Measurements from ENCODE around the gene PRKG1. TPM values are rescaled to one million over a fixed set of nuclear protein-coding genes. Genes with fewer than 3 reads are reported as not detected.

The PRKG1 gene
- total RNA-seq, 2 donors from 2014 or later = 1.3 to 2.7 TPM

DNA sequence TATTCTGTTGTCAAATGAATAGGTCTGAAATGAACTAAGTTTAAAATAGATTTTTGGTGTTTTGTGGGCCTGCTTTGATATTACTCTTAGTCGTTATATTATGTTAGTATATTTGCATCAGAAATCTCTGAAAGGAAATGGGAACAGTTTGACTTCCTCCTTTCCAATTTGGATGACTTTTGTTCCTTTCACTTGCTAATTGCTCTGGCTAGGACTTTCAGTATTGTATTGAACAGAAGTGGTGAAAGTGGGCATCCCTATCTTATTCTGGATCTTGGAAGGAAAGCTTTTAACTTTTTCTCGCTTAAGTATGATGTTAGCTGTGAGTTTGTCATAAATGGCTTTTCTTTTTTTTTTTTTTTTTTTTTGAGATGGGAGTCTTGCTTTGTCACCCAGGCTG, 966.2 kb downstream of the PRKG1 start:
- Mint-ChIP-seq H3K27ac (no peak overlapping the region), H3K27me3 (ENCODE audit: insufficient read depth) (no peaks in the 10 kb centered on the region)
- H3K27ac ChIP-seq (ENCODE audit: low read depth, low read length) = no peak overlapping the region

DNA sequence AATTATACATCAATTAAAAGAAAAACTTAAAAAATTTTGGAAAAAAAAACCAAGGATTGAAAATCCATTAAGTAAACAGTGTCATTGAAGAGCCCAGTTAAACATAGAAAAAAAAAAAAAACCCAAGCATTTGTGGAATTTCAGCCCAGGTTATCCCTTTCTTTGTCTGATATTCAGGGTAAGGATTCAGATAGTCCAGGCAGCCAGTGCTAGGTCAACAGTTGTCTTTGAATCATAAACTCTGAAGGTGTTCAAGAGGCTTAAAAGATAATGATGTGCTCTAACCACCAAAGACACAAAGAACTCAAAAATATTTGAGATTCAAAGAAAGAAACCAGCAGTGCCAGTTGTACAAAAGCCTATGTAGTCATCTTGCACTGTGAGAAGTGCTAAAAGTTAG, 969.5 kb downstream of the PRKG1 start:
- H3K4me1 Mint-ChIP-seq = peaks cover 3% of the 10 kb centered on the region
- no peaks in the 10 kb centered on the region for H3K36me3 ChIP-seq (ENCODE audit: control insufficient read depth, insufficient read depth, low read length)
- no peaks in the 10 kb centered on the region for H3K36me3 Mint-ChIP-seq (ENCODE audit: low read depth)
- TF ChIP-seq, protein P1, sequence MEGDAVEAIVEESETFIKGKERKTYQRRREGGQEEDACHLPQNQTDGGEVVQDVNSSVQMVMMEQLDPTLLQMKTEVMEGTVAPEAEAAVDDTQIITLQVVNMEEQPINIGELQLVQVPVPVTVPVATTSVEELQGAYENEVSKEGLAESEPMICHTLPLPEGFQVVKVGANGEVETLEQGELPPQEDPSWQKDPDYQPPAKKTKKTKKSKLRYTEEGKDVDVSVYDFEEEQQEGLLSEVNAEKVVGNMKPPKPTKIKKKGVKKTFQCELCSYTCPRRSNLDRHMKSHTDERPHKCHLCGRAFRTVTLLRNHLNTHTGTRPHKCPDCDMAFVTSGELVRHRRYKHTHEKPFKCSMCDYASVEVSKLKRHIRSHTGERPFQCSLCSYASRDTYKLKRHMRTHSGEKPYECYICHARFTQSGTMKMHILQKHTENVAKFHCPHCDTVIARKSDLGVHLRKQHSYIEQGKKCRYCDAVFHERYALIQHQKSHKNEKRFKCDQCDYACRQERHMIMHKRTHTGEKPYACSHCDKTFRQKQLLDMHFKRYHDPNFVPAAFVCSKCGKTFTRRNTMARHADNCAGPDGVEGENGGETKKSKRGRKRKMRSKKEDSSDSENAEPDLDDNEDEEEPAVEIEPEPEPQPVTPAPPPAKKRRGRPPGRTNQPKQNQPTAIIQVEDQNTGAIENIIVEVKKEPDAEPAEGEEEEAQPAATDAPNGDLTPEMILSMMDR (conservative IDR thresholded peaks at IDR 0.05) = no peak
- H3K4me3 Mint-ChIP-seq = no peak overlapping the region
- H3K9ac ChIP-seq (ENCODE audit: extremely low read depth, low read length, poor library complexity, severe bottlenecking) = no peak overlapping the region
- H3K9me3 ChIP-seq (ENCODE audit: control insufficient read depth, low read length) = no peaks in the 10 kb centered on the region
- peaks cover 20% of the 10 kb centered on the region for H3K9me3 Mint-ChIP-seq
- DNase-seq = no peak
- no peak overlapping the region for H3K4me3 ChIP-seq (ENCODE audit: low read length)
- H3K27ac ChIP-seq (ENCODE audit: low read depth, low read length) = no peak overlapping the region
- no peaks in the 10 kb centered on the region for H3K27me3 ChIP-seq (ENCODE audit: control insufficient read depth, insufficient read depth, low read length, poor library complexity, severe bottlenecking)
- no peak overlapping the region for H3K27ac Mint-ChIP-seq
- H3K27me3 Mint-ChIP-seq (ENCODE audit: insufficient read depth) = no peaks in the 10 kb centered on the region
- H3K4me1 ChIP-seq (ENCODE audit: control insufficient read depth, insufficient read depth, low read length) = peaks cover 4% of the 10 kb centered on the region

More for the DNA sequence above, 966.2 kb downstream of the PRKG1 start:
- Histone ChIP-seq H3K4me3 (ENCODE audit: low read length) (no peak overlapping the region), H3K27me3 (ENCODE audit: control insufficient read depth, insufficient read depth, low read length, poor library complexity, severe bottlenecking) (no peaks in the 10 kb centered on the region), H3K4me1 (ENCODE audit: control insufficient read depth, insufficient read depth, low read length) (peaks cover 4% of the 10 kb centered on the region), H3K36me3 (ENCODE audit: control insufficient read depth, insufficient read depth, low read length) (no peaks in the 10 kb centered on the region), H3K9me3 (ENCODE audit: control insufficient read depth, low read length) (no peaks in the 10 kb centered on the region), H3K9ac (ENCODE audit: extremely low read depth, low read length, poor library complexity, severe bottlenecking) (no peak overlapping the region)
- no peak for DNase-seq
- Mint-ChIP-seq H3K4me1 (peaks cover 3% of the 10 kb centered on the region), H3K36me3 (ENCODE audit: low read depth) (peaks cover 10% of the 10 kb centered on the region), H3K9me3 (peaks cover 37% of the 10 kb centered on the region), H3K4me3 (no peak overlapping the region)
- WGBS, 2 experiments (ENCODE audit: insufficient coverage in 1 of 2, insufficient read length in 1 of 2) = 76% methylated on average over 2 of the region's 2 CpGs; no CpG with 5 or more reads in 1 of the 2 experiments
- TF ChIP-seq, protein P1 (conservative IDR thresholded peaks at IDR 0.05) = no peak

DNA sequence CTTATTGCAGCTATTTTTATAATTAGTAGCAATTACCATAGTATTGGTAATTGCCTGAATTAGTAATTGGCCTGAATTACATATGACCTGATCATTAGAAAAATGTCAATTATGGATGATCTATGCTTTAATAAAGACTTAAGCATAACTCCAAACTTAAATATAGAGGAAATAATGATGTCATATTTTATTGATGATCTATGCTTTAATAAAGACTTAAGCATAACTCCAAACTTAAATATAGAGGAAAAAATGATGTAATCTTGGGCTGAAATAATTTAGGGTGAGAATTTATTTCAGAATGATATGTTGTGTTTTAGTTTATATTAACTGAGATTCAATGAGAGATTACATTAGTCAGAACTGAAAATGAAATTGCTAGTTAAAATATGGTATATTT, 973.8 kb downstream of the PRKG1 start:
- no peaks in the 10 kb centered on the region for H3K27me3 ChIP-seq (ENCODE audit: control insufficient read depth, insufficient read depth, low read length, poor library complexity, severe bottlenecking)
- H3K4me3 ChIP-seq (ENCODE audit: low read length) = no peak overlapping the region
- H3K27ac ChIP-seq (ENCODE audit: low read depth, low read length) = no peak overlapping the region
- Mint-ChIP-seq H3K4me1 (peaks cover 3% of the 10 kb centered on the region), H3K9me3 (no peaks in the 10 kb centered on the region), H3K27ac (no peak overlapping the region), H3K4me3 (no peak overlapping the region), H3K36me3 (ENCODE audit: low read depth) (no peaks in the 10 kb centered on the region), H3K27me3 (ENCODE audit: insufficient read depth) (no peaks in the 10 kb centered on the region)
- DNase-seq = no peak
- peaks cover 4% of the 10 kb centered on the region for H3K4me1 ChIP-seq (ENCODE audit: control insufficient read depth, insufficient read depth, low read length)
- TF ChIP-seq, protein P1 (conservative IDR thresholded peaks at IDR 0.05) = no peak
- H3K36me3 ChIP-seq (ENCODE audit: control insufficient read depth, insufficient read depth, low read length) = no peaks in the 10 kb centered on the region
- H3K9me3 ChIP-seq (ENCODE audit: control insufficient read depth, low read length) = no peaks in the 10 kb centered on the region
- H3K9ac ChIP-seq (ENCODE audit: extremely low read depth, low read length, poor library complexity, severe bottlenecking) = no peak overlapping the region
